Measurements from ENCODE around the gene ZNF236. TPM values are rescaled to one million over a fixed set of nuclear protein-coding genes. Genes with fewer than 3 reads are reported as not detected.
A peak's percentile ranks its signal among the peaks of the same experiment; 100 is the strongest.

The ZNF236 gene
- total and polyA plus RNA-seq, 5 donors from 2014 or later = 5.5 to 26.1 (median 8.1) TPM

DNA sequence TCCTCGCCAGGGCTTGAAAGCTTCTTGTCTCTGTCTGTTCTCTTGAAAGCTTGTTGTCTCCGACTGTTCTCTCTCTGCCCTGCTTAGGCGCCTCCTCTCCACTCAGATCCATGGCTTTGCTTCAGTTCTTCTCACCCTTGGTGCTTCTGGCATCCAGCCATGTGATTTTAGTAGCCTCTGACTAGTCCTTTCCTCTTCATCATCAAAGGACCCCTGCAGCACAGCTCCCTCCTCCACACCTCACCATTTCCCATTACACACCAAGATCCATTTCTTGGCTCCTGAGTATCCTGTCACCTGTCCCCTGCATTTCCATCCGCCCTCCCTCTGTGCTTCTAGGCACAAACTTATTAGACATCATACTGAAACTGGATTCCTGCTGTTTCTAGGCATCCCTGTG is 59.4 kb downstream of the ZNF236 start:
- no peak for ATAC-seq (ENCODE audit: low read depth in 2 of 2)

DNA sequence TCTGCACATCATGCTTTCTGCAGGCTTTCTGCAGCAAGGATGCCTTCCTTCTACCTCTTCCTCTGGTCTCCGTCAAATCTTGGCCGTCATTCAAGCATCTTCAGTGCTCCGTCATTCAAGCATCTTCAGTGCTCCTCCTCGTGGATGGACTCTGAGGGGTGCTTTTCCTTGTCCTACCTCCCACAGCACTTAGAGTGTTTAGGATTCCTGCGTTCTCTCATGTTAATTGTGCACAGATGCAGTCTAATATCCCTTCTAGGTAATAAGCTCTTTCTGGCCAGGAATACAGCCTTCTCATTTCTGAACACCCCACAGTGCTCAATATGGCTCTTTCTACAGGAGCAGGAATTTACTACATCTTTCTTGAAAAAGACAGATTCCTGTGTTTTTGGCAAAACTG is 59.8 kb downstream of the ZNF236 start:
- H3K36me3 ChIP-seq (ENCODE audit: control insufficient read depth, insufficient read depth, low read length) = peaks cover 74% of the 10 kb centered on the region
- no peak overlapping the region for H3K27ac ChIP-seq (ENCODE audit: insufficient read depth, low read length, poor library complexity, severe bottlenecking)
- no peak overlapping the region for H3K4me3 ChIP-seq (ENCODE audit: low read depth, low read length)
- no peaks in the 10 kb centered on the region for H3K4me1 ChIP-seq (ENCODE audit: control insufficient read depth, insufficient read depth, low read length, poor library complexity, severe bottlenecking)
- Mint-ChIP-seq H3K27ac (no peak overlapping the region), H3K36me3 (peaks cover 58% of the 10 kb centered on the region), H3K4me3 (no peak overlapping the region), H3K27me3 (no peaks in the 10 kb centered on the region), H3K4me1 (peaks cover 0 to 8% (median 3%) of the 10 kb centered on the region in 4 donors), H3K9me3 (no peaks in the 10 kb centered on the region)
- H3K27me3 ChIP-seq (ENCODE audit: control insufficient read depth, insufficient read depth, low read length) = no peaks in the 10 kb centered on the region
- ATAC-seq (ENCODE audit: low read depth in 2 of 2) (no peak), DNase-seq (no peak)
- H3K9me3 ChIP-seq (ENCODE audit: control insufficient read depth in 2 of 2, low read length in 2 of 2) = no peaks in the 10 kb centered on the region

More for the DNA sequence above, 59.4 kb downstream of the ZNF236 start:
- Histone ChIP-seq H3K36me3 (ENCODE audit: control insufficient read depth, insufficient read depth, low read length) (peaks cover 73% of the 10 kb centered on the region), H3K27me3 (ENCODE audit: control insufficient read depth, insufficient read depth, low read length) (no peaks in the 10 kb centered on the region), H3K27ac (ENCODE audit: insufficient read depth, low read length, poor library complexity, severe bottlenecking) (no peak overlapping the region), H3K9me3 (ENCODE audit: control insufficient read depth in 2 of 2, low read length in 2 of 2) (no peaks in the 10 kb centered on the region), H3K4me1 (ENCODE audit: control insufficient read depth, insufficient read depth, low read length, poor library complexity, severe bottlenecking) (no peaks in the 10 kb centered on the region), H3K4me3 (ENCODE audit: low read depth, low read length) (no peak overlapping the region)
- no peak for DNase-seq
- peaks cover 0 to 8% (median 3%) of the 10 kb centered on the region in 4 donors for H3K4me1 Mint-ChIP-seq
- no peaks in the 10 kb centered on the region for H3K27me3 Mint-ChIP-seq
- peaks cover 57% of the 10 kb centered on the region for H3K36me3 Mint-ChIP-seq
- H3K9me3 Mint-ChIP-seq = no peaks in the 10 kb centered on the region
- peak overlapping the region in 2 of 3 donors; percentile 74 to 90 for H3K27ac Mint-ChIP-seq
- no peak overlapping the region for H3K4me3 Mint-ChIP-seq

DNA sequence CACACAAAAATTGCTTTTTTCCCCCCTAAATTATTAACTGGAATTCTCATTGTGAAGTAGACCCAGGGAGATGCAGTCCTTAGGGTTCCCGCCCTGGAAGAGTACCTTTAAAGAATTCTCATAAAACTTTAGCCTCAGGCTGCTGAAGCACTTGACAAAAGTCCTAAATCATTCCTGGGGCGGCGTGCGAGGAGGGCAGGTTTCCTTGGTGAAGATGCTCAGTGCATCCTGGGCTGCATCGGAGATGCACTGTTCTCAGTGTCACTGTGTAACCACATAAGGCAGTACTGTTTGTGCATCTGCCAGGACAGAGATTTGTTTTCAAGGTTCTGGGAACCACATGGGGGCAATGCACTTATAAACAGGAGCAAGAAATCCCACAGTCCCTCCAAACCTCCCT is 62.6 kb downstream of the ZNF236 start:
- H3K36me3 Mint-ChIP-seq = peaks cover 74% of the 10 kb centered on the region
- no peak overlapping the region for H3K4me3 Mint-ChIP-seq
- H3K27ac Mint-ChIP-seq = no peak overlapping the region
- ATAC-seq (ENCODE audit: low read depth in 2 of 2) (no peak), DNase-seq (no peak)
- Histone ChIP-seq H3K27me3 (ENCODE audit: control insufficient read depth, insufficient read depth, low read length) (no peaks in the 10 kb centered on the region), H3K36me3 (ENCODE audit: control insufficient read depth, insufficient read depth, low read length) (peaks cover 71% of the 10 kb centered on the region), H3K9me3 (ENCODE audit: control insufficient read depth in 2 of 2, low read length in 2 of 2) (no peaks in the 10 kb centered on the region), H3K27ac (ENCODE audit: insufficient read depth, low read length, poor library complexity, severe bottlenecking) (no peak overlapping the region), H3K4me3 (ENCODE audit: low read depth, low read length) (no peak overlapping the region), H3K4me1 (ENCODE audit: control insufficient read depth, insufficient read depth, low read length, poor library complexity, severe bottlenecking) (no peaks in the 10 kb centered on the region)
- H3K27me3 Mint-ChIP-seq = no peaks in the 10 kb centered on the region
- peaks cover 0 to 8% (median 4%) of the 10 kb centered on the region in 4 donors for H3K4me1 Mint-ChIP-seq
- no peaks in the 10 kb centered on the region for H3K9me3 Mint-ChIP-seq

DNA sequence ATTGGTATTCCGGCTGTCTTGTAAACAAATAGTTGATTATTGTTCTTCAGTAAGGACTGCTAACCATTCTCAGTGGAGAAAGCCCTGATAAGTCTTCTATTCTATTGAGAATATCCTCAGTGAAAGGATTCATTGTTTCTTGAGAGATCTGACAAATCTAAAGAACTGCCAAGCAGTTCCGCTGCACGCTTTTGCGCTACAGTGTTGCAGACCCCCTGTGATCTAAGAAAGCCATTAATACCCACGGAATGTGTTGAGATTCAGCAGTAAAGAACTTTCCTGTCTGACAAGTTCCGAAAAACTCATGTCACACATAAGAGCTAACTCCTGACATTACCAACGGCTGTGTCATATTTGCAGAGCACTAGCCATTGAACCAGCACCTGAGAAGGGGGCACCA is 63.8 kb downstream of the ZNF236 start:
- no peak for ATAC-seq (ENCODE audit: low read depth in 2 of 2)

DNA sequence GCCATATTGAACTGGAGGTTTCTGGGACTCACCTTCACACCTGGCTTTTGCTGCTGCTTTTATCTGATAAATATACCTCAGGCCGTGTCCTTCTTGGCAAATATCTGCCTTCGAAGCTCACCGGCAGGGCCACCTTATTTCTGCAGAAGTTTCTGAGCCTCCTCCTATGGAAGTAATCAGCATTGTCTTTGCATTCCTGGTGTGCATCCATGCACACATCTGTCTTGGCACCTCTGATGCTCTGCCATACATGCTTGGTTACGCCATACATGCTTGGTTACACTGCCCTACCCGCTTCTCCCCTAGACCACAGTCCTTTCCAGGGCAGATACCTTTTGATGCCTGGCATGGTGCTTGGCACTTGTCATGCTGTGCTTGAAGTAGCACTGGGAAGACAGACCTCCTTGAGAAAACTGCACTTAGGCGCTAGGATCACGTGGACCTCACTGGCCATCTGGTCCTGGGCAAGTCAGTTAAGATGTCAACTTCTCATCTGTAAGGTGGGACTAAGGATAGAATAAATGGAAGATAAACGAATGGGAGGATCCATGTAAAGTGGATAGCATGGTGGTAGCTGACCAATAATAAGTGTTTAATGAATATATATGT is 66.8 kb downstream of the ZNF236 start:
- Mint-ChIP-seq H3K4me3 (no peak overlapping the region), H3K36me3 (peaks cover 53% of the 10 kb centered on the region), H3K4me1 (peaks cover 0 to 6% (median 1%) of the 10 kb centered on the region in 4 donors), H3K27ac (peak overlapping the region in 1 of 3 donors; percentile 15), H3K9me3 (peaks cover 0 to 1% (median 0%) of the 10 kb centered on the region in 7 donors), H3K27me3 (no peaks in the 10 kb centered on the region)
- ATAC-seq (ENCODE audit: low read depth in 2 of 2) (no peak), DNase-seq (no peak)
- Histone ChIP-seq H3K4me3 (ENCODE audit: low read depth, low read length) (no peak overlapping the region), H3K27ac (ENCODE audit: insufficient read depth, low read length, poor library complexity, severe bottlenecking) (no peak overlapping the region), H3K4me1 (ENCODE audit: control insufficient read depth, insufficient read depth, low read length, poor library complexity, severe bottlenecking) (no peaks in the 10 kb centered on the region), H3K36me3 (ENCODE audit: control insufficient read depth, insufficient read depth, low read length) (peaks cover 38% of the 10 kb centered on the region), H3K9me3 (ENCODE audit: control insufficient read depth in 2 of 2, low read length in 2 of 2) (no peaks in the 10 kb centered on the region), H3K27me3 (ENCODE audit: control insufficient read depth, insufficient read depth, low read length) (no peaks in the 10 kb centered on the region)

More for the DNA sequence above, 63.8 kb downstream of the ZNF236 start:
- H3K27me3 ChIP-seq (ENCODE audit: control insufficient read depth, insufficient read depth, low read length) = no peaks in the 10 kb centered on the region
- DNase-seq = no peak
- Mint-ChIP-seq H3K9me3 (peaks cover 0 to 1% (median 0%) of the 10 kb centered on the region in 7 donors), H3K36me3 (peaks cover 72% of the 10 kb centered on the region), H3K4me1 (peaks cover 0 to 8% (median 4%) of the 10 kb centered on the region in 4 donors), H3K27ac (peak overlapping the region in 1 of 3 donors; percentile 31), H3K27me3 (no peaks in the 10 kb centered on the region), H3K4me3 (no peak overlapping the region)
- H3K4me1 ChIP-seq (ENCODE audit: control insufficient read depth, insufficient read depth, low read length, poor library complexity, severe bottlenecking) = no peaks in the 10 kb centered on the region
- no peaks in the 10 kb centered on the region for H3K9me3 ChIP-seq (ENCODE audit: control insufficient read depth in 2 of 2, low read length in 2 of 2)
- H3K27ac ChIP-seq (ENCODE audit: insufficient read depth, low read length, poor library complexity, severe bottlenecking) = no peak overlapping the region
- no peak overlapping the region for H3K4me3 ChIP-seq (ENCODE audit: low read depth, low read length)
- H3K36me3 ChIP-seq (ENCODE audit: control insufficient read depth, insufficient read depth, low read length) = peaks cover 60% of the 10 kb centered on the region

DNA sequence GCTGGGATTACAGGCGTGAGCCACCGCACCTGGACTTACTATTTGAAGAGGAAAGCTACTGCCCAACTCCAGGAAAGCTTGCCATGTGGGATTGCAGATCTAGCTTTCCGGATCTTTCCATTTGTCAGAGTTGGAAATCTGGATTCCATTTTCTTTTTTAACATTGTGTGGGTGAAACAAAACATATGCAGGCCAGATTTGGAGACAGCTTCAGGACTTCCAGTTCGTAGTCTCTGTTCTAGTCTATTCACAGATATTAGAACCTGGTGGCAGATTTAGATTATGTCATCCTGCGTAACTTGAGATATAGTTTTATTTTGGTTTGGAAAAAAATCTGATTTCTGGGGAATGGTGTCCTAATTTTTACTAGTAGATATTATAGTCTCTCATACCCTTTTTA is 70.5 kb downstream of the ZNF236 start:
- no peaks in the 10 kb centered on the region for H3K27me3 Mint-ChIP-seq
- H3K27ac Mint-ChIP-seq = no peak overlapping the region
- H3K27me3 ChIP-seq (ENCODE audit: control insufficient read depth, insufficient read depth, low read length) = no peaks in the 10 kb centered on the region
- peaks cover 35% of the 10 kb centered on the region for H3K36me3 Mint-ChIP-seq
- no peak overlapping the region for H3K4me3 ChIP-seq (ENCODE audit: low read depth, low read length)
- H3K9me3 ChIP-seq (ENCODE audit: control insufficient read depth in 2 of 2, low read length in 2 of 2) = no peaks in the 10 kb centered on the region
- peaks cover 44% of the 10 kb centered on the region for H3K36me3 ChIP-seq (ENCODE audit: control insufficient read depth, insufficient read depth, low read length)
- peaks cover 0 to 1% (median 0%) of the 10 kb centered on the region in 7 donors for H3K9me3 Mint-ChIP-seq
- no peak overlapping the region for H3K4me3 Mint-ChIP-seq
- ATAC-seq (ENCODE audit: low read depth in 2 of 2) (no peak), DNase-seq (no peak)
- peaks cover 0 to 2% (median 0%) of the 10 kb centered on the region in 4 donors for H3K4me1 Mint-ChIP-seq
- no peak overlapping the region for H3K27ac ChIP-seq (ENCODE audit: insufficient read depth, low read length, poor library complexity, severe bottlenecking)
- no peaks in the 10 kb centered on the region for H3K4me1 ChIP-seq (ENCODE audit: control insufficient read depth, insufficient read depth, low read length, poor library complexity, severe bottlenecking)

DNA sequence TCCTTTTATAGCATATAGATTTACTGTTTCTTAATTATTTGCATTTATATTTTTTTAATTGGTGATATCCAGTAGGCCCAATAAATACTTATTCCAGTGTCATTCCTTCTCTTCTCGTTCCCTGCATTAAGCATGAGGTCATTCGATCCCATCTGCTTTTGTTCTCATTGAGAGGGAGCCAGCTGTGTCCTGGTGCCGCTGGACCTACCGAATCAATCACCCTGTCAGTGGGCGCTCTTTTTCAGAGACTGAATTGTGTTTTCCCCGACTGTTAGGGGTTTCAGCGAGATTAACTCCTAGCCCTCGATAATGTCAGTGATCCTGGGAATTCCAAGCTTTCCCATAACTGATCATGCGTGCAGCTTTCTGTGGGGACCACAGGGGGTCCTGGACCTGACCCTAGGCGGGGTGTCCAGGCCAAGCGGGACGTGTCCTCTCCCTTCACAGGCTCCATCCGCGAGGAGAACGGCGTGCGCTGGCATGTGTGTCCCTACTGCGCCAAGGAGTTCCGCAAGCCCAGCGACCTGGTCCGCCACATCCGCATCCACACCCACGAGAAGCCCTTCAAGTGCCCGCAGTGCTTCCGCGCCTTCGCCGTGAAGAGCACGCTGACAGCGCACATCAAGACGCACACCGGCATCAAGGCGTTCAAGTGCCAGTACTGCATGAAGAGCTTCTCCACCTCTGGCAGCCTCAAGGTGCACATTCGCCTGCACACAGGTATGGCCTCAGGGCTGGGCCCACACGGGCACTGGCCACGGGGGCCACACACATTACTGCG is 72.4 kb downstream of the ZNF236 start:
- no peak for DNase-seq
- no peaks in the 10 kb centered on the region for H3K9me3 ChIP-seq (ENCODE audit: control insufficient read depth in 2 of 2, low read length in 2 of 2)
- Mint-ChIP-seq H3K4me3 (no peak overlapping the region), H3K4me1 (no peaks in the 10 kb centered on the region), H3K27ac (no peak overlapping the region), H3K9me3 (peaks cover 0 to 1% (median 0%) of the 10 kb centered on the region in 7 donors), H3K36me3 (peaks cover 33% of the 10 kb centered on the region), H3K27me3 (no peaks in the 10 kb centered on the region)
- ATAC-seq (ENCODE audit: low read depth in 2 of 2) = no peak
- H3K36me3 ChIP-seq (ENCODE audit: control insufficient read depth, insufficient read depth, low read length) = peaks cover 44% of the 10 kb centered on the region
- H3K4me1 ChIP-seq (ENCODE audit: control insufficient read depth, insufficient read depth, low read length, poor library complexity, severe bottlenecking) = no peaks in the 10 kb centered on the region
- H3K27ac ChIP-seq (ENCODE audit: insufficient read depth, low read length, poor library complexity, severe bottlenecking) = no peak overlapping the region
- no peaks in the 10 kb centered on the region for H3K27me3 ChIP-seq (ENCODE audit: control insufficient read depth, insufficient read depth, low read length)
- H3K4me3 ChIP-seq (ENCODE audit: low read depth, low read length) = no peak overlapping the region

Measured in CD4-positive, CD25-positive, alpha-beta regulatory T cell (primary cell).